Measurements from ENCODE around the gene RUNX3.

RUNX3 gene

GRCh38 chr1:24945354-24946326, 15.6 kb upstream of the RUNX3 start:
- no peak for DNase-seq

- DNase-seq: no peak
These were observed 14.2 kb upstream of the RUNX3 start for GRCh38 chr1:24944318-24944717.

- no peak for DNase-seq
These were observed 12.7 kb upstream of the RUNX3 start for GRCh38 chr1:24942789-24943188.

- DNase-seq: no peak
These were observed 11.5 kb upstream of the RUNX3 start for GRCh38 chr1:24941564-24941963.

- DNase-seq: no peak
These were observed 10.2 kb upstream of the RUNX3 start for GRCh38 chr1:24940231-24940630.

GRCh38 chr1:24939675-24940193, 9.7 kb upstream of the RUNX3 start:
- no peak for DNase-seq

GRCh38 chr1:24939040-24939674, 9.1 kb upstream of the RUNX3 start:
- DNase-seq: no peak

- DNase-seq: no peak
These were observed 8.2 kb upstream of the RUNX3 start for GRCh38 chr1:24938276-24938675.

- no peak for DNase-seq
These were observed 6.6 kb upstream of the RUNX3 start for GRCh38 chr1:24936684-24937083.

- no peak for DNase-seq
These were observed 5.8 kb upstream of the RUNX3 start for GRCh38 chr1:24935615-24936484.

- no peak for DNase-seq
These were observed 5.1 kb upstream of the RUNX3 start for GRCh38 chr1:24935196-24935526.

- DNase-seq: no peak
These were observed 4.5 kb upstream of the RUNX3 start for GRCh38 chr1:24934310-24935195.

- DNase-seq: no peak
These were observed 3.4 kb upstream of the RUNX3 start for GRCh38 chr1:24933468-24933867.

GRCh38 chr1:24932725-24933294, 2.7 kb upstream of the RUNX3 start:
- DNase-seq: no peak

GRCh38 chr1:24932284-24932683, 2.2 kb upstream of the RUNX3 start:
- DNase-seq: no peak

- DNase-seq: no peak
These were observed 1.6 kb upstream of the RUNX3 start for GRCh38 chr1:24931468-24932231.

- DNase-seq: no peak
These were observed 1.0 kb upstream of the RUNX3 start for GRCh38 chr1:24931146-24931467.

- no peak for DNase-seq
These were observed 447 bp downstream of the RUNX3 start for GRCh38 chr1:24929398-24930259.

- no peak for DNase-seq
These were observed 1.2 kb downstream of the RUNX3 start for GRCh38 chr1:24928689-24929397.

Measured in NCI-H446 treated with DMSO at 0.1 percent for 48 hours (cell line).